Neural progenitor cell (in vitro differentiated cells): Measurements from ENCODE around the gene SYTL3. TPM values are rescaled to one million over a fixed set of nuclear protein-coding genes. Genes with fewer than 3 reads are reported as not detected.

Source experiments
- DNase-seq: peaks from one replicate; pipeline ENCODE4 v3.0.0-alpha.2; 2016; ENCODE audit warnings: low spot score
- H2AFZ ChIP-seq: fragments of 200-600 bp; sonication (generic); replicated peaks from 2 replicates; pipeline ENCODE4 v1.6.1; 2016; ENCODE audit warnings: antibody characterized with exemption
- H3F3A ChIP-seq: fragments of 200-600 bp; sonication (generic); 2 replicates; pipeline ENCODE4 v1.6.1; 2016; ENCODE audit warnings: antibody characterized with exemption, low read depth
- H3K27ac ChIP-seq: fragments of 200-600 bp; sonication (generic); 2 replicates; pipeline ENCODE4 v1.5.1; 2016; ENCODE audit warnings: mild to moderate bottlenecking
- H3K27me3 ChIP-seq: fragments of 200-600 bp; sonication (generic); 2 replicates; pipeline ENCODE4 v1.6.1; 2016; ENCODE audit warnings: mild to moderate bottlenecking, moderate library complexity
- H3K36me3 ChIP-seq: fragments of 200-600 bp; sonication (generic); 2 replicates; pipeline ENCODE4 v1.5.1; 2016
- H3K4me1 ChIP-seq: fragments of 200-600 bp; sonication (generic); 2 replicates; pipeline ENCODE4 v1.6.1; 2016; ENCODE audit warnings: mixed run types
- H3K4me2 ChIP-seq: fragments of 200-600 bp; sonication (generic); 2 replicates; pipeline ENCODE4 v1.6.1; 2016
- H3K4me3 ChIP-seq: fragments of 200-600 bp; sonication (generic); 2 replicates; pipeline ENCODE4 v1.5.1; 2016
- H3K79me2 ChIP-seq: fragments of 200-600 bp; sonication (generic); 2 replicates; pipeline ENCODE4 v1.6.1; 2016; ENCODE audit warnings: low read depth
- H3K9ac ChIP-seq: fragments of 200-600 bp; sonication (generic); 2 replicates; pipeline ENCODE4 v1.6.1; 2016
- H3K9me3 ChIP-seq: fragments of 200-600 bp; sonication (generic); 2 replicates; pipeline ENCODE4 v1.5.1; 2016; ENCODE audit warnings: low read depth
- H4K20me1 ChIP-seq: fragments of 200-600 bp; sonication (generic); 2 replicates; pipeline ENCODE4 v1.6.1; 2016; ENCODE audit warnings: low read depth
- H3K27ac Mint-ChIP-seq: 3 replicates; pipeline ENCODE4 v1.8.0; 2021; ENCODE audit warnings: mixed read lengths
- H3K27me3 Mint-ChIP-seq: 2 replicates; pipeline ENCODE4 v1.8.0; 2022; ENCODE audit warnings: low read depth, mild to moderate bottlenecking, inconsistent platforms, moderate library complexity, mixed read lengths; ENCODE audit not compliant: insufficient read depth
- H3K36me3 Mint-ChIP-seq: 3 replicates; pipeline ENCODE4 v1.8.0; 2021; ENCODE audit warnings: mixed read lengths
- H3K4me1 Mint-ChIP-seq: 3 replicates; pipeline ENCODE4 v1.8.0; 2021; ENCODE audit warnings: mixed read lengths
- H3K4me3 Mint-ChIP-seq: 3 replicates; pipeline ENCODE4 v1.8.0; 2021; ENCODE audit warnings: mild to moderate bottlenecking, moderate library complexity, mixed read lengths
- H3K9me3 Mint-ChIP-seq: 3 replicates; pipeline ENCODE4 v1.8.0; 2020; ENCODE audit warnings: mixed read lengths
- CTCF ChIP-seq: fragments of 200-600 bp; sonication (generic); IDR thresholded peaks from 2 replicates; pipeline ENCODE4 v1.5.1; 2017; ENCODE audit warnings: antibody characterized with exemption, mild to moderate bottlenecking
- EZH2 ChIP-seq: fragments of 200-600 bp; sonication (generic); IDR thresholded peaks from 2 replicates; pipeline ENCODE4 v1.6.1; 2017; ENCODE audit warnings: antibody characterized with exemption, mild to moderate bottlenecking, moderate library complexity
- EZH2phosphoT487 ChIP-seq: fragments of 200-600 bp; sonication (generic); IDR thresholded peaks from 2 replicates; pipeline ENCODE4 v1.6.1; 2017; ENCODE audit warnings: antibody characterized with exemption
- total RNA-seq: library from RNA; depleted of rRNA; stranded (reverse); fragments of >200 nt; gene quantifications from 2 replicates; pipeline ENCODE4 v1.2.3, GENCODE V29; 2015; ENCODE audit warnings: low replicate concordance

Gene SYTL3
- total RNA-seq, 1 donor from 2014 or later = not detected

- H3K9me3 Mint-ChIP-seq = no peaks in the 10 kb centered on the region
- Histone ChIP-seq H3K4me3 (no peak overlapping the region), H3F3A (peaks cover 3% of the 10 kb centered on the region), H2AFZ (no peak overlapping the region), H3K4me2 (no peak overlapping the region), H3K79me2 (no peaks in the 10 kb centered on the region), H3K27ac (no peak overlapping the region), H3K4me1 (peaks cover 22% of the 10 kb centered on the region), H3K36me3 (no peaks in the 10 kb centered on the region), H3K27me3 (no peaks in the 10 kb centered on the region), H3K9me3 (no peaks in the 10 kb centered on the region), H3K9ac (no peak overlapping the region), H4K20me1 (no peaks in the 10 kb centered on the region)
- H3K4me1 Mint-ChIP-seq = peaks cover 12% of the 10 kb centered on the region
- H3K27me3 Mint-ChIP-seq = peaks cover 4% of the 10 kb centered on the region
- H3K27ac Mint-ChIP-seq = no peak overlapping the region
- H3K36me3 Mint-ChIP-seq = no peaks in the 10 kb centered on the region
- DNase-seq = no peak
- no peak overlapping the region for H3K4me3 Mint-ChIP-seq
- no peak for TF ChIP-seq CTCF
- TF ChIP-seq EZH2phosphoT487 = no peak
- TF ChIP-seq EZH2 = no peak
Observed at GRCh38 chr6:158665332-158665731, 15.5 kb downstream of the SYTL3 start.

- Histone ChIP-seq H3K4me2 (no peak overlapping the region), H4K20me1 (no peaks in the 10 kb centered on the region), H3F3A (peaks cover 3% of the 10 kb centered on the region), H3K9me3 (no peaks in the 10 kb centered on the region), H3K27me3 (no peaks in the 10 kb centered on the region), H3K36me3 (no peaks in the 10 kb centered on the region), H3K79me2 (no peaks in the 10 kb centered on the region), H2AFZ (no peak overlapping the region), H3K27ac (no peak overlapping the region), H3K4me3 (no peak overlapping the region), H3K4me1 (peaks cover 22% of the 10 kb centered on the region), H3K9ac (no peak overlapping the region)
- Mint-ChIP-seq H3K4me3 (no peak overlapping the region), H3K4me1 (peaks cover 12% of the 10 kb centered on the region), H3K27me3 (peaks cover 4% of the 10 kb centered on the region), H3K9me3 (no peaks in the 10 kb centered on the region), H3K27ac (no peak overlapping the region), H3K36me3 (no peaks in the 10 kb centered on the region)
- no peak for DNase-seq
- no peak for TF ChIP-seq CTCF
- no peak for TF ChIP-seq EZH2phosphoT487
- no peak for TF ChIP-seq EZH2
Observed at GRCh38 chr6:158666628-158667359, 16.9 kb downstream of the SYTL3 start.

DNA sequence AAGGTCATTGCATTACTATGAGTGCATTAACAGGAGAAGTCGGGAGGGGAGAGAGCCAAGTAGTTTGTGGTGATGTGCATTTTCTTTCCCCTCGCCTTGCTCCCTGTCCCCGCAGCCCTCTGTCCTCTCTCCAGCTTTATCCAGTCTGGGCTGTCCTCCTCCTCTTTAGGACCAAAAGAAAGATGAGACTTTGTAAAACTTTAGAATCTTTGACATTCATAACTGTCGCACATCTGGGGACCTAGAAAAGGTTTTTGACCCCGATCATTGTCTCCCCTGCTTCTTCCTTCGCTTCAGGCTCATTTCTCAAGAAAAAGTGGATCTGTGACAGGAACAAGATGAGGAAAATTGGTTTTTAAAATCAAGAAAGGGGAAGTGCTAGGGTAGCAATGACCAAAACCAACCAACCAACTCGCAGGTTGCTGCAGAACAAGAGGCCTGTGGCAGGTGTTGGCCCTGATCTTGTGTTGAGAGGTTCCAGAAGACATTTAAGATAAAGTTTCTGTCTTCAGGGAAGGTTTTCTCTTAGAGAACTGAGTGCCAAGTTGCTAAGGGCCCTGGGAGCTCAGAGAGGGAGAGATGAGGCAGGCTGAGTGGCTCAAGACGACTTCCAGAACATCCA is 17.6 kb downstream of the SYTL3 start:
- Histone ChIP-seq H3K4me1 (peaks cover 22% of the 10 kb centered on the region), H3K27ac (no peak overlapping the region), H3K9me3 (no peaks in the 10 kb centered on the region), H2AFZ (no peak overlapping the region), H3K4me3 (no peak overlapping the region), H4K20me1 (no peaks in the 10 kb centered on the region), H3K4me2 (no peak overlapping the region), H3K79me2 (no peaks in the 10 kb centered on the region), H3F3A (peaks cover 3% of the 10 kb centered on the region), H3K27me3 (no peaks in the 10 kb centered on the region), H3K36me3 (no peaks in the 10 kb centered on the region), H3K9ac (no peak overlapping the region)
- no peaks in the 10 kb centered on the region for H3K9me3 Mint-ChIP-seq
- H3K4me3 Mint-ChIP-seq = no peak overlapping the region
- no peak for TF ChIP-seq CTCF
- no peak for TF ChIP-seq EZH2
- no peak for TF ChIP-seq EZH2phosphoT487
- DNase-seq = no peak
- H3K27ac Mint-ChIP-seq = no peak overlapping the region
- H3K4me1 Mint-ChIP-seq = peaks cover 12% of the 10 kb centered on the region
- peaks cover 4% of the 10 kb centered on the region for H3K27me3 Mint-ChIP-seq
- no peaks in the 10 kb centered on the region for H3K36me3 Mint-ChIP-seq
